Femur (tissue), 1 donor: Measurements from ENCODE around the gene ANKRD40.

Experiments used
- DNase-seq: peaks from one replicate; pipeline ENCODE4 v3.0.0-alpha.2; 2017

ANKRD40 gene

GRCh38 chr17:50645748-50646682 is 61.7 kb downstream of the ANKRD40 start:
- DNase-seq: no peak
